Stomach smooth muscle (tissue), 2 donors: ENCODE measurements around the gene BNC1.
A peak's percentile ranks its signal among the peaks of the same experiment; 100 is the strongest.
"Not testable (repeated sequence)": the region's sequence is repeated elsewhere in the genome, so short reads cannot be mapped to it uniquely, and the experiment has no call there.

Source experiments
- H3K27ac ChIP-seq: one replicate; pipeline ENCODE4 v1.7.0; 2013; ENCODE audit warnings: mild to moderate bottlenecking, low read length, inconsistent platforms
- H3K27me3 ChIP-seq, 2 donors: one replicate each; pipeline ENCODE4 v1.7.0; 2013; ENCODE audit warnings: low read length in 2 of 2; ENCODE audit not compliant: insufficient read depth in 2 of 2, control insufficient read depth in 1 of 2
- H3K36me3 ChIP-seq, 2 donors: one replicate each; pipeline ENCODE4 v1.7.0; 2013; ENCODE audit warnings: low read length in 2 of 2; ENCODE audit not compliant: control insufficient read depth in 2 of 2, insufficient read depth in 2 of 2
- H3K4me1 ChIP-seq: one replicate; pipeline ENCODE4 v1.7.0; 2013; ENCODE audit warnings: low read length; ENCODE audit not compliant: control insufficient read depth, insufficient read depth
- H3K4me3 ChIP-seq, 2 donors: one replicate each; pipeline ENCODE4 v1.7.0; 2013; ENCODE audit warnings: low read length in 2 of 2
- H3K9ac ChIP-seq, 2 donors: one replicate each; pipeline ENCODE4 v1.7.0; 2013; ENCODE audit warnings: low read length in 2 of 2, mild to moderate bottlenecking in 1 of 2
- H3K9me3 ChIP-seq, 2 donors: one replicate each; pipeline ENCODE4 v1.7.0; 2013; ENCODE audit warnings: low read length in 2 of 2; ENCODE audit not compliant: control insufficient read depth in 2 of 2
- donor health status: healthy.
- donor health status: Pancreatic carcinoma.

The BNC1 gene

GRCh38 chr15:83249030-83249343, 35.5 kb downstream of the BNC1 start:
- Histone ChIP-seq H3K27me3 (peaks cover 8 to 19% of the 10 kb centered on the region in 2 donors), H3K4me1 (no peaks in the 10 kb centered on the region), H3K36me3 (no peaks in the 10 kb centered on the region), H3K27ac (no peak overlapping the region), H3K9me3 (no peaks in the 10 kb centered on the region), H3K9ac (no peak overlapping the region), H3K4me3 (no peak overlapping the region)

- no peaks in the 10 kb centered on the region for H3K4me1 ChIP-seq
- H3K4me3 ChIP-seq, result peak overlapping the region in 1 of 2 donors; percentile 35
- H3K9me3 ChIP-seq, result no peaks in the 10 kb centered on the region
- no peak overlapping the region for H3K27ac ChIP-seq
- H3K36me3 ChIP-seq, result no peaks in the 10 kb centered on the region
- H3K27me3 ChIP-seq, result peaks cover 8 to 19% of the 10 kb centered on the region in 2 donors
- no peak overlapping the region for H3K9ac ChIP-seq
Observed at GRCh38 chr15:83248151-83249029, 36.1 kb downstream of the BNC1 start.

DNA sequence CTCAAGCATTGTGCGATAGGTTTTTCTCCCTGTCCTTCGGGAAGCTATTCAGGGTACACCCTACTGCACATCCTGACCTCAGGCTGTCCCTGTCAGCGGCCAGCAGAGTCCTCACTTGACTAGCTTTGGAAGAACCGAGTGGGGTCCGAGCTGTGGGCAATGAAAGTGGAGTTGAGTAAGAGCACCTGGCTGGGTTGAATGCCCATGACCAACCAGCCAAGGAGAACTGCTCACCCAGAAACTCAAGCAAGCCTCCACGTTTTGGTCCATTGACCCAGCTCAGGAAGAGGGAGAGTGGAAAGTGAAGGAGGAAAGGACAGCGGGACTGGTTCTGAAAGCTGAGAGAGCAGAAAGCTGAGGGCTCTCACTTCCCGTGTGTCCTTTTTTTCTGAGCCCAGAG, 40.8 kb downstream of the BNC1 start:
- no peak overlapping the region for H3K9ac ChIP-seq
- no peak overlapping the region for H3K4me3 ChIP-seq
- peaks cover 7 to 8% of the 10 kb centered on the region in 2 donors for H3K27me3 ChIP-seq
- peaks cover 0 to 6% of the 10 kb centered on the region in 2 donors for H3K9me3 ChIP-seq
- H3K36me3 ChIP-seq, result no peaks in the 10 kb centered on the region
- no peak overlapping the region for H3K27ac ChIP-seq
- no peaks in the 10 kb centered on the region for H3K4me1 ChIP-seq

- H3K27me3 ChIP-seq, result no peaks in the 10 kb centered on the region
Observed at GRCh38 chr15:83230242-83230641, 54.2 kb downstream of the BNC1 start.

DNA sequence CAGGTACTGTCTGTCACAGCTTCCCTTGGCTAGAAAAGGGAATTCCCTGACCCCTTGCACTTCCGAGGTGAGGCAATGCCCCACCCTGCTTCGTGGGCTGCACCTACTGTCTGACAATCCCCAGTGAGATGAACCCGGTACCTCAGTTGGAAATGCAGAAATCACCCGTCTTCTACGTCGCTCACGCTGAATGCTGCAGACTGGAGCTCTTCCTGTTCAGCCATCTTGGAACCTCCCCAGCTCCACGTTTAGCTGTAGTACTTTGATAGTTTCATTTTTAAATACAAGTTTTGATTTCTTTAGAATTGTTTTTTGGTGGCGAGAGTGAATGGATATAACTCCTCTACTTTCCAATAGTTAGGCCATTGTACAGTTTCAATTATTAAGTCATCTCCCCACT, 59.0 kb downstream of the BNC1 start:
- Histone ChIP-seq H3K27me3 (no peaks in the 10 kb centered on the region), H3K9me3 (no peaks in the 10 kb centered on the region), H3K9ac (no peak overlapping the region), H3K36me3 (no peaks in the 10 kb centered on the region), H3K4me3 (no peak overlapping the region), H3K27ac (no peak overlapping the region), H3K4me1 (no peaks in the 10 kb centered on the region)

More at GRCh38 chr15:83230242-83230641, 54.2 kb downstream of the BNC1 start:
- Histone ChIP-seq H3K4me1 (no peaks in the 10 kb centered on the region), H3K9me3 (no peaks in the 10 kb centered on the region), H3K36me3 (no peaks in the 10 kb centered on the region), H3K27ac (no peak overlapping the region), H3K4me3 (no peak overlapping the region), H3K9ac (no peak overlapping the region)

GRCh38 chr15:83221781-83222180, 62.7 kb downstream of the BNC1 start:
- not testable (repeated sequence) for H3K9ac ChIP-seq, H3K27ac ChIP-seq, H3K9me3 ChIP-seq, H3K4me1 ChIP-seq, H3K36me3 ChIP-seq, H3K4me3 ChIP-seq, H3K27me3 ChIP-seq

DNA sequence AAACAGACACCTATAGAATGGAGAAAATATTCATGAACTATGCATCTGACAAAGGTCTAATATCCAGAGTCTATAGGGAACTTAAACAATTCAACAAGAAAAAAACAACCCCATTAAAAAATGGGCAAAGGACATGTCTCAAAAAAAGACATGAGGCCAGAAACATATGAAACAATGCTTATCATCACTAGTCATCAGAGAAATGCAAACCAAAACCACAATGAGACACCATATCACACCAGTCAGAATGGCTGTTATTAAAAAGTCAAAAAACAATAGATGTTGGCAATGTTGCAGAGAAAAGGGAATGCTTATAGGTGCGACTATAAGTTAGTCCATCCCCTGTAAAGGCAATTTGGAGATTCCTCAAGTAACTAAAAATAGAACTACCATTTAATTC, 65.4 kb downstream of the BNC1 start:
- Histone ChIP-seq H3K4me3 (no peak overlapping the region), H3K9me3 (no peaks in the 10 kb centered on the region), H3K36me3 (no peaks in the 10 kb centered on the region), H3K27me3 (no peaks in the 10 kb centered on the region), H3K27ac (no peak overlapping the region), H3K9ac (no peak overlapping the region), H3K4me1 (no peaks in the 10 kb centered on the region)

GRCh38 chr15:83215306-83215705, 69.2 kb downstream of the BNC1 start:
- Histone ChIP-seq H3K36me3 (no peaks in the 10 kb centered on the region), H3K9ac (no peak overlapping the region), H3K4me3 (no peak overlapping the region), H3K9me3 (no peaks in the 10 kb centered on the region), H3K27me3 (no peaks in the 10 kb centered on the region), H3K4me1 (no peaks in the 10 kb centered on the region), H3K27ac (no peak overlapping the region)

GRCh38 chr15:83210619-83211018, 73.8 kb downstream of the BNC1 start:
- Histone ChIP-seq H3K36me3 (no peaks in the 10 kb centered on the region), H3K27ac (no peak overlapping the region), H3K4me1 (peaks cover 6% of the 10 kb centered on the region), H3K9ac (no peak overlapping the region), H3K27me3 (peaks cover 2 to 4% of the 10 kb centered on the region in 2 donors), H3K9me3 (no peaks in the 10 kb centered on the region), H3K4me3 (no peak overlapping the region)

DNA sequence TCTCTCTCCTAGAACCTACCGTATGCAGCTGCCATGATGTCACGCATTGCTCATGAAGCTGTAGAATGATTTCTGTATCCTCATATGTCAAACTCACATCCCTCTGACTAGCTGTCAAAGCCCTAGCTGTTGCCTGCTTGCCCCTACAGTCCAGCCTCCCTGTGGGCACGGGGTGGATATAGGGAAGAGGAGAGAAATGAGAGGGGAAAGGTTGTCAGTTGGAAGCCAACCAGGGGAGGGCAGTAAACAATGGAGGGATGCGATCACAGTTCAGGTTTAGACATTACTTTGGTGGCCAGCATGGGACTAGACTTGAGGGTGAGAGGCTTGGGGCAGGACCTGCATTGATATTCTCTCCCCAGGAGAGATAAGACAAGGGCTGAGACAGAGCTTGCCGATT, 75.1 kb downstream of the BNC1 start:
- Histone ChIP-seq H3K9ac (no peak overlapping the region), H3K9me3 (no peaks in the 10 kb centered on the region), H3K27me3 (peaks cover 2 to 4% of the 10 kb centered on the region in 2 donors), H3K4me3 (no peak overlapping the region), H3K36me3 (no peaks in the 10 kb centered on the region), H3K4me1 (peaks cover 6% of the 10 kb centered on the region), H3K27ac (no peak overlapping the region)

GRCh38 chr15:83208367-83208661, 76.2 kb downstream of the BNC1 start:
- peak overlapping the region; percentile 31 for H3K27ac ChIP-seq
- peak overlapping the region; percentile 21 to 62 for H3K9ac ChIP-seq
- peaks cover 2 to 4% of the 10 kb centered on the region in 2 donors for H3K27me3 ChIP-seq
- peaks cover 9% of the 10 kb centered on the region for H3K4me1 ChIP-seq
- no peaks in the 10 kb centered on the region for H3K36me3 ChIP-seq
- H3K9me3 ChIP-seq, result no peaks in the 10 kb centered on the region
- H3K4me3 ChIP-seq, result peak overlapping the region; percentile 48 to 85
